SH-SY5Y (cell line): ENCODE measurements around the gene THSD4.

Experiments
- GATA2 ChIP-seq: IDR thresholded peaks from 2 replicates; pipeline ENCODE4 v1.6.1; 2011; ENCODE audit warnings: mild to moderate bottlenecking, low read depth, low read length
- GATA3 ChIP-seq: IDR thresholded peaks from 2 replicates; pipeline ENCODE4 v1.6.1; 2011; ENCODE audit warnings: low read depth, mild to moderate bottlenecking, low read length, moderate library complexity

DNA sequence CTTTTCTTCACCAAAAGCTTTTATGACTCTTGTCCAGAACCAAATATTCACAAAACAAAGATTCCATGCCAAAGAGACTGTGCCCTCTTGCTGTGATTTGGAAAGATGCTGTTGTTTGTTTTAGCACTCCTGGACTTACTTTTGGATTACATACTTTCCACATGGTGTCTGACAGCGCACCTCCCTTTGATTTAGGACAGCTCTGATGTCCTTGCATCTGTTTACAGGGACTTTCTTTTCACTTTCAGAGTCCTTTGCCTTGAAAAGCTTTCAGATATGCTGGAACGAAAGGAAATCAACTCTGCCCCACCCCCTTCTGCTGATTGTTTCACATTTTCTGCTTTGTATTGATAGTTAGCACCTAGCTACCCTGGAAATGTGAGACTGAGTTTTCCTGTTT is 562.1 kb downstream of the THSD4 start:
- TF ChIP-seq GATA2 (no peak), GATA3 (no peak)
